ENCODE data around the gene DNAH1. TPM values are rescaled to one million over a fixed set of nuclear protein-coding genes. Genes with fewer than 3 reads are reported as not detected.

The DNAH1 gene
- total RNA-seq, 4 donors from 2014 or later, result 9.5 to 30.3 (median 14.6) TPM

GRCh38 chr3:52442409-52443267 is 126.5 kb downstream of the DNAH1 start:
- TF ChIP-seq CTCF (IDR thresholded peaks at IDR 0.05; ENCODE audit: low read depth), result no peak

GRCh38 chr3:52443268-52443610 is 127.1 kb downstream of the DNAH1 start:
- no peak for TF ChIP-seq CTCF (IDR thresholded peaks at IDR 0.05; ENCODE audit: low read depth)

DNA sequence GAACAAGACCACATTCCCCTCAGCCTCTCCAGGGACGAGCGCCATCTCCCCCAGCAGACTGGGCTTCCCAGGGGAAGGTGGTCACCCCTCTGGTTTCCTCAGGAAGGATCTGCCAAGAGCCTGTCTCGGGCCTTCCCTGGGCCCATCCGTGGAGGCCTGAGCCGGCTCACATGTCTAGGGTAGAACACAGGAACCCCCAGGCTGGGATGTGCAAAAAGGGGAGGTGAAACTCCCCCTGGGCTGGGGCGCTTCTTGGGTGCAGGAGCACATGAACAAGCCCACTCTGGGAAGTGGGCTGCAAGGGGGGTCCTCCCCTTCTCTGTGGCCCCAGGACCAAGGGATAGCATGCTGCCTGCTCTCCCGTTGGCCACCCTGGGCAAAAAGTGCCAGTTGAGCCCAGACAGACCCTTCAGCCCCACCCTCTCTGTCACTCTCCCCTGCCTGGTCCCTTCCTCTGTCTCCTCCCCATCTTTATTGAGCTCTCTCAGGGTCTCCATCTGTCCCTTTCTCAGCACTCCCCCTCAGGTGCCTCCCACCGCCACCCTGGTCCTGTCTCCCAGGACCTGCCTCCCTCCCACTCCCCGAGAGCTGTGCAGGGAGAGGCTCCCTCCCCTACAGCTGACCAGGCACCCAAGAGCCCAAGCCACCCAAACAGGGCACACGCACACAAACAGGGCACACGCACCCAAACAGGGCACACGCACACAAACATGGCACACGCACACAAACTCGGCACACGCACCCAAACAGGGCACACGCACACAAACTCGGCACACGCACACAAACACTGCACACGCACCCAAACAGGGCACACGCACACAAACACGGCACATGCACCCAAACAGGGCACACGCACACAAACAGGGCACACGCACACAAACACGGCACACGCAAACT is 127.9 kb downstream of the DNAH1 start:
- no peak for TF ChIP-seq CTCF (IDR thresholded peaks at IDR 0.05; ENCODE audit: low read depth)

GRCh38 chr3:52444860-52445793 is 129.0 kb downstream of the DNAH1 start, which contains the start of gene SEMA3G:
TSS of gene SEMA3G (minus strand) at chr3:52445103. CDS start at chr3:52445027, 76 bp downstream.
- TF ChIP-seq CTCF (IDR thresholded peaks at IDR 0.05; ENCODE audit: low read depth), result no peak

DNA sequence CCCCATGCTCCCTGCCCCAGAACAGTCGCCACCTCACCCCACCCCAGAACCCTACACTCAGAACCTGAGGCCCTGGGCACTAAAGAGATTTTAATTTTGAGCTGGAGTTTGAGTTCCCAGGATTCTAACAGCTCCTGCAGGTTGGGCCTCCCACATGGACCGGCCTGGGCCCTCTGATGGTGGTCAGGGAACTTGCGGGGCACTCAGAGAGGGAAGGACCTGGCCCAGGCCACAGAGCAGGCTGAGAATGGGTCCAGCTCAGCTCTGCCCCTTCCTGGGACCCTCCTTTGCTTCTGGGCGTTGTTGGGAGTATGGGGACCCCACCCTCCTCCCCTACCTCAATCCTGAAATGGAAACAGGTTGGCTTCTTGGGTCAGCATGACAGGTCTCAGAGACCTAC is 129.9 kb downstream of the DNAH1 start:
- TF ChIP-seq CTCF (IDR thresholded peaks at IDR 0.05; ENCODE audit: low read depth), result no peak

GRCh38 chr3:52446631-52447511 is 130.8 kb downstream of the DNAH1 start:
- TF ChIP-seq CTCF (IDR thresholded peaks at IDR 0.05; ENCODE audit: low read depth), result no peak
